GM23338 (cell line): Measurements from ENCODE around the gene HIVEP3. TPM values are rescaled to one million over a fixed set of nuclear protein-coding genes. Genes with fewer than 3 reads are reported as not detected.

Source experiments
- ATAC-seq: fragments of 200-7000 bp; cut with Tn5 transposase; 3 replicates; pipeline ENCODE4 v1.9.1; 2020
- DNase-seq: peaks from one replicate; pipeline ENCODE4 v3.0.0-alpha.2; 2015; ENCODE audit warnings: low spot score
- H2AFZ ChIP-seq: fragments of 200-600 bp; sonication (generic); 2 replicates; pipeline ENCODE4 v1.8.0; 2016; ENCODE audit warnings: antibody characterized with exemption, mild to moderate bottlenecking, moderate library complexity
- H3F3A ChIP-seq: fragments of 200-600 bp; sonication (generic); replicated peaks from 2 replicates; pipeline ENCODE4 v1.8.0; 2017; ENCODE audit warnings: antibody characterized with exemption, mixed run types, low read depth
- H3K27ac ChIP-seq: fragments of 200-600 bp; sonication (generic); 2 replicates; pipeline ENCODE4 v1.6.1; 2016; ENCODE audit warnings: low read depth
- H3K27me3 ChIP-seq: fragments of 200-600 bp; sonication (generic); 2 replicates; pipeline ENCODE4 v1.8.0; 2016; ENCODE audit warnings: mild to moderate bottlenecking, mixed run types, moderate library complexity; ENCODE audit not compliant: insufficient read depth
- H3K36me3 ChIP-seq: fragments of 200-600 bp; sonication (generic); 2 replicates; pipeline ENCODE4 v1.8.0; 2016; ENCODE audit warnings: mild to moderate bottlenecking; ENCODE audit not compliant: insufficient read depth
- H3K4me1 ChIP-seq: fragments of 200-600 bp; sonication (generic); 2 replicates; pipeline ENCODE4 v1.8.0; 2016; ENCODE audit warnings: mild to moderate bottlenecking, moderate library complexity; ENCODE audit not compliant: insufficient read depth
- H3K4me2 ChIP-seq: fragments of 200-600 bp; sonication (generic); 2 replicates; pipeline ENCODE4 v1.7.1; 2017; ENCODE audit warnings: mixed run types
- H3K4me3 ChIP-seq: fragments of 200-600 bp; sonication (generic); 2 replicates; pipeline ENCODE4 v1.6.1; 2016; ENCODE audit warnings: mixed run types
- H3K79me2 ChIP-seq: fragments of 200-600 bp; sonication (generic); replicated peaks from 2 replicates; pipeline ENCODE4 v1.8.0; 2017; ENCODE audit warnings: mild to moderate bottlenecking; ENCODE audit not compliant: insufficient read depth
- H3K9me2 ChIP-seq: fragments of 200-600 bp; sonication (generic); 2 replicates; pipeline ENCODE4 v1.8.0; 2017; ENCODE audit not compliant: insufficient read depth
- H4K20me1 ChIP-seq: fragments of 200-600 bp; sonication (generic); replicated peaks from 2 replicates; pipeline ENCODE4 v1.8.0; 2017; ENCODE audit warnings: mild to moderate bottlenecking; ENCODE audit not compliant: insufficient read depth
- H3K27ac Mint-ChIP-seq: 2 replicates; pipeline ENCODE4 v1.8.0; 2020; ENCODE audit warnings: inconsistent platforms, mild to moderate bottlenecking, moderate library complexity, mixed read lengths
- H3K27me3 Mint-ChIP-seq: 3 replicates; pipeline ENCODE4 v1.8.0; 2022; ENCODE audit warnings: low read depth, mild to moderate bottlenecking, moderate library complexity, mixed read lengths, inconsistent platforms; ENCODE audit not compliant: insufficient read depth, poor library complexity
- H3K36me3 Mint-ChIP-seq: 3 replicates; pipeline ENCODE4 v1.8.0; 2021; ENCODE audit warnings: low read depth, mild to moderate bottlenecking, inconsistent platforms, moderate library complexity, mixed read lengths
- H3K4me1 Mint-ChIP-seq: 3 replicates; pipeline ENCODE4 v1.8.0; 2020; ENCODE audit warnings: mild to moderate bottlenecking, inconsistent platforms, mixed read lengths
- H3K4me3 Mint-ChIP-seq: 3 replicates; pipeline ENCODE4 v1.8.0; 2021; ENCODE audit warnings: moderate library complexity, mild to moderate bottlenecking, inconsistent platforms, mixed read lengths
- H3K9me3 Mint-ChIP-seq: 3 replicates; pipeline ENCODE4 v1.8.0; 2020; ENCODE audit warnings: moderate library complexity, mild to moderate bottlenecking, inconsistent platforms, mixed read lengths
- CREB1 ChIP-seq: fragments of 250-450 bp; sonication (Bioruptor Pico); IDR thresholded peaks from 2 replicates; pipeline ENCODE4 v1.5.0; 2020; ENCODE audit warnings: low read depth, mild to moderate bottlenecking, moderate library complexity
- ETS1 ChIP-seq: IDR thresholded peaks from 2 replicates; pipeline ENCODE4 v1.6.1; 2016; ENCODE audit warnings: antibody characterized with exemption
- EZH2 ChIP-seq: fragments of 200-600 bp; sonication (generic); IDR thresholded peaks from one replicate; pipeline ENCODE4 v1.8.0; 2017; ENCODE audit warnings: antibody characterized with exemption, mild to moderate bottlenecking, low read depth; ENCODE audit not compliant: unreplicated experiment
- EZH2phosphoT487 ChIP-seq: fragments of 200-600 bp; sonication (generic); IDR thresholded peaks from one replicate; pipeline ENCODE4 v1.8.1; 2018; ENCODE audit warnings: antibody characterized with exemption; ENCODE audit not compliant: unreplicated experiment
- NANOG ChIP-seq: IDR thresholded peaks from 2 replicates; pipeline ENCODE4 v1.6.1; 2016; ENCODE audit warnings: antibody characterized with exemption, borderline replicate concordance
- POLR2AphosphoS5 ChIP-seq: IDR thresholded peaks from 2 replicates; pipeline ENCODE4 v1.6.1; 2016; ENCODE audit warnings: antibody characterized with exemption, low read depth
- REST ChIP-seq: IDR thresholded peaks from one replicate; pipeline ENCODE4 v1.6.1; 2018; ENCODE audit warnings: antibody characterized with exemption; ENCODE audit not compliant: unreplicated experiment
- STAT1 ChIP-seq: IDR thresholded peaks from one replicate; pipeline ENCODE4 v1.6.1; 2016; ENCODE audit warnings: antibody characterized with exemption; ENCODE audit not compliant: unreplicated experiment
- ZNF114 ChIP-seq: fragments of 250-450 bp; sonication (Bioruptor Pico); IDR thresholded peaks from 2 replicates; pipeline ENCODE4 v1.5.0; 2020; ENCODE audit warnings: mild to moderate bottlenecking, moderate library complexity
- ZNF331 ChIP-seq: fragments of 250-450 bp; sonication (Bioruptor Pico); IDR thresholded peaks from 2 replicates; pipeline ENCODE4 v1.5.0; 2020; ENCODE audit warnings: low read depth, mild to moderate bottlenecking, moderate library complexity
- polyA plus RNA-seq: library from polyadenylated mRNA; unstranded; fragments of >200 nt; fragmentation: Nextera tagmentation; extraction: Ambion mirVana; gene quantifications from 2 replicates; pipeline ENCODE4 v1.2.1, GENCODE V29; 2016
- total RNA-seq: library from RNA; depleted of rRNA; stranded (reverse); fragments of >200 nt; shearing (Covaris generic); gene quantifications from 2 replicates; pipeline ENCODE4 v1.2.3, GENCODE V29; 2014

Gene HIVEP3
- total and polyA plus RNA-seq, 2 experiments from 2014 or later = 0.14 to 0.24 TPM

- TF ChIP-seq REST = no peak
- TF ChIP-seq NANOG = no peak
- TF ChIP-seq ZNF114 (CRISPR knock-in tag) = no peak
- TF ChIP-seq EZH2phosphoT487 = no peak
- no peak for TF ChIP-seq ETS1
- no peak for TF ChIP-seq POLR2AphosphoS5
Observed at GRCh38 chr1:41668054-41668660, 250.6 kb downstream of the HIVEP3 start (continued).

- Histone ChIP-seq H3K36me3 (no peaks in the 10 kb centered on the region), H3K4me2 (no peak overlapping the region), H3K79me2 (no peaks in the 10 kb centered on the region), H3K4me1 (no peaks in the 10 kb centered on the region; the same call in 1 of the 2 replicates), H3K4me3 (no peak overlapping the region), H4K20me1 (no peaks in the 10 kb centered on the region), H3K27ac (no peak overlapping the region), H3F3A (no peaks in the 10 kb centered on the region), H2AFZ (no peak overlapping the region), H3K27me3 (peaks cover 10% of the 10 kb centered on the region), H3K9me2 (no peaks in the 10 kb centered on the region)
- Mint-ChIP-seq H3K36me3 (no peaks in the 10 kb centered on the region), H3K27ac (no peak overlapping the region), H3K4me1 (peaks cover 3% of the 10 kb centered on the region; the same call in 1 of the 3 replicates), H3K27me3 (peaks cover 23% of the 10 kb centered on the region), H3K9me3 (no peaks in the 10 kb centered on the region), H3K4me3 (no peak overlapping the region)
- no peak; the same call in 2 of the 3 replicates for ATAC-seq
- DNase-seq = no peak
- TF ChIP-seq STAT1 = no peak
- TF ChIP-seq ZNF114 (CRISPR knock-in tag) = no peak
- no peak for TF ChIP-seq ETS1
- TF ChIP-seq EZH2 = no peak
- TF ChIP-seq ZNF331 (CRISPR knock-in tag) = no peak
- no peak for TF ChIP-seq CREB1 (CRISPR knock-in tag)
Observed at GRCh38 chr1:41666981-41667631, 251.6 kb downstream of the HIVEP3 start.
